GM10847 (cell line): Measurements from ENCODE around the gene SURF4.

Experiments
- POLR2A ChIP-seq: IDR thresholded peaks from 2 replicates; pipeline ENCODE4 v1.6.1; 2011; ENCODE audit not compliant: insufficient read length; ENCODE audit errors: extremely low read depth

Gene SURF4

GRCh38 chr9:133321411-133321935 lies 54.4 kb downstream of the SURF4 start:
- TF ChIP-seq POLR2A: no peak

GRCh38 chr9:133320421-133320881 lies 55.4 kb downstream of the SURF4 start:
- TF ChIP-seq POLR2A: no peak

- TF ChIP-seq POLR2A: no peak
Observed at GRCh38 chr9:133315997-133316396, 59.9 kb downstream of the SURF4 start.
